Fibroblast of skin of abdomen (primary cell): ENCODE data around the gene CPSF3.
"Not testable (repeated sequence)": the region's sequence is repeated elsewhere in the genome, so short reads cannot be mapped to it uniquely, and the experiment has no call there.

ENCODE experiments used
- DNase-seq: peaks from one replicate; pipeline ENCODE4 v3.0.0-alpha.2; 2013

Gene CPSF3

GRCh38 chr2:9471206-9471605 is 47.8 kb downstream of the CPSF3 start:
- DNase-seq, result no peak

GRCh38 chr2:9472511-9472910 is 49.1 kb downstream of the CPSF3 start:
- no peak for DNase-seq

GRCh38 chr2:9473308-9473984 is 50.0 kb downstream of the CPSF3 start:
- no peak for DNase-seq

GRCh38 chr2:9473985-9474360 is 50.5 kb downstream of the CPSF3 start:
- peak; percentile 25 for DNase-seq

- peak; percentile 46 for DNase-seq
Observed at GRCh38 chr2:9474361-9475057, 51.1 kb downstream of the CPSF3 start, which contains the start of gene IAH1. IAH1 (plus strand) TSS chr2:9474551; CDS start chr2:9474567, 16 bp downstream.

GRCh38 chr2:9477914-9478313 is 54.5 kb downstream of the CPSF3 start:
- DNase-seq, result no peak

GRCh38 chr2:9478526-9478925 is 55.1 kb downstream of the CPSF3 start:
- DNase-seq, result no peak

GRCh38 chr2:9480157-9480556 is 56.7 kb downstream of the CPSF3 start:
- DNase-seq, result no peak

- no peak for DNase-seq
Observed at GRCh38 chr2:9483107-9483506, 59.7 kb downstream of the CPSF3 start.

GRCh38 chr2:9484533-9484932 is 61.1 kb downstream of the CPSF3 start:
- peak; percentile 17 for DNase-seq

GRCh38 chr2:9488583-9489547 is 65.4 kb downstream of the CPSF3 start:
- peak; percentile 43 for DNase-seq

- no peak for DNase-seq
Observed at GRCh38 chr2:9490789-9491188, 67.3 kb downstream of the CPSF3 start.

- no peak for DNase-seq
Observed at GRCh38 chr2:9492927-9493326, 69.5 kb downstream of the CPSF3 start.

- DNase-seq, result no peak
Observed at GRCh38 chr2:9493478-9493877, 70.0 kb downstream of the CPSF3 start.

- no peak for DNase-seq
Observed at GRCh38 chr2:9494081-9494480, 70.6 kb downstream of the CPSF3 start.

GRCh38 chr2:9497017-9497416 is 73.6 kb downstream of the CPSF3 start:
- no peak for DNase-seq

- DNase-seq, result peak; percentile 6
Observed at GRCh38 chr2:9498210-9498609, 74.8 kb downstream of the CPSF3 start.

- no peak for DNase-seq
Observed at GRCh38 chr2:9508931-9509330, 85.5 kb downstream of the CPSF3 start.

GRCh38 chr2:9513946-9514345 is 90.5 kb downstream of the CPSF3 start:
- DNase-seq, result not testable (repeated sequence)

GRCh38 chr2:9517118-9517782 is 93.8 kb downstream of the CPSF3 start:
- DNase-seq, result no peak

- no peak for DNase-seq
Observed at GRCh38 chr2:9518163-9518562, 94.7 kb downstream of the CPSF3 start.

- no peak for DNase-seq
Observed at GRCh38 chr2:9518780-9519179, 95.3 kb downstream of the CPSF3 start.

GRCh38 chr2:9519250-9519649 is 95.8 kb downstream of the CPSF3 start:
- DNase-seq, result peak; percentile 12
